HepG2 (cell line): ENCODE data around the gene HTR1A. TPM values are rescaled to one million over a fixed set of nuclear protein-coding genes. Genes with fewer than 3 reads are reported as not detected.

Experiments used
- CTCF ChIP-seq: sonication (generic); formaldehyde crosslinking; IDR thresholded peaks from 2 replicates; pipeline ENCODE4 v1.5.0; 2020; ENCODE audit warnings: mild to moderate bottlenecking, missing genetic modification reagents, moderate library complexity
- E2F5 ChIP-seq: sonication (generic); formaldehyde crosslinking; conservative IDR thresholded peaks from 2 replicates; pipeline ENCODE4 v1.4.0; 2020; ENCODE audit warnings: missing genetic modification reagents
- REST ChIP-seq, 2 experiments: IDR thresholded peaks; 2 replicates each; pipeline ENCODE4 v1.6.1; 2011 to 2012; ENCODE audit warnings: low read length in 2 of 2, borderline replicate concordance in 1 of 2, low read depth in 1 of 2, mild to moderate bottlenecking in 1 of 2, moderate library complexity in 1 of 2
- TEF ChIP-seq: sonication (generic); formaldehyde crosslinking; IDR thresholded peaks from 2 replicates; pipeline ENCODE4 v1.5.0; 2020; ENCODE audit warnings: missing genetic modification reagents
- ZBTB10 ChIP-seq: sonication (generic); formaldehyde crosslinking; IDR thresholded peaks from 2 replicates; pipeline ENCODE4 v1.4.0; 2020; ENCODE audit warnings: missing genetic modification reagents, borderline replicate concordance
- ZHX2 ChIP-seq, 2 experiments: sonication (generic) in 1 of 2; formaldehyde crosslinking in 1 of 2; IDR thresholded peaks; 2 replicates each; pipeline versions ENCODE4 v1.6.1 to v1.9.0; 2014 to 2022; ENCODE audit warnings: antibody characterized with exemption in 1 of 2, borderline replicate concordance in 1 of 2, inconsistent platforms in 1 of 2, low read depth in 1 of 2, missing genetic modification reagents in 1 of 2
- ZKSCAN1 ChIP-seq: fragments of 150-350 bp; IDR thresholded peaks from 2 replicates; pipeline ENCODE4 v1.6.1; 2014; ENCODE audit warnings: low read length
- ZNF547 ChIP-seq: sonication (generic); formaldehyde crosslinking; IDR thresholded peaks from 2 replicates; pipeline ENCODE4 v1.5.1; 2020; ENCODE audit warnings: mild to moderate bottlenecking, missing genetic modification reagents
- ZNF549 ChIP-seq: sonication (generic); formaldehyde crosslinking; IDR thresholded peaks from 2 replicates; pipeline ENCODE4 v1.5.0; 2020; ENCODE audit warnings: missing genetic modification reagents
- polyA plus RNA-seq, 8 experiments: library from polyadenylated mRNA; depleted of rRNA in 3 of 8; stranded (reverse) in 7 of 8; unstranded in 1 of 8; fragments of >200 nt; fragmentation: Illumina TruSeq in 4 of 8; extraction: Trizol in 4 of 8; gene quantifications; 2 replicates each; pipeline versions ENCODE4 v1.2.1 to v1.2.3, GENCODE V29; 2011 to 2016; ENCODE audit warnings: low read depth in 4 of 8, missing spikeins in 1 of 8, mixed read lengths in 1 of 8; ENCODE audit not compliant: insufficient read depth in 1 of 8
- total RNA-seq, 5 experiments: library from RNA; depleted of rRNA; stranded (reverse); fragments of >200 nt; fragmentation: Illumina TruSeq; extraction: Trizol; gene quantifications; 2 replicates each; pipeline ENCODE4 v1.2.3, GENCODE V29; 2016; ENCODE audit warnings: low read depth in 1 of 5

HTR1A gene
- total and polyA plus RNA-seq, 2 of the 13 experiments (the other 11 are each of a cell fraction or from before 2014, with no cell fraction given): not detected

- TF ChIP-seq ZBTB10 (CRISPR knock-in tag) (0 out of 2 replicates have a peak, but pooled peaks have one; percentile 39), ZHX2 (IDR thresholded peaks at IDR 0.05; ENCODE audit: low read depth) (no peak), ZHX2 (CRISPR knock-in tag; IDR thresholded peaks at IDR 0.05; ENCODE audit: borderline replicate concordance) (peak; percentile 67; the same call in 1 of the 2 replicates), CTCF (CRISPR knock-in tag) (peak; percentile 67), E2F5 (CRISPR knock-in tag) (no peak), ZNF547 (CRISPR knock-in tag) (no peak), REST (IDR thresholded peaks at IDR 0.05; ENCODE audit: borderline replicate concordance in 1 of 2, low read depth in 1 of 2, low read length in 2 of 2) (peak; percentile 74 to 99), TEF (peak; percentile 57; the same call in 1 of the 2 replicates), ZNF549 (CRISPR knock-in tag) (no peak), ZKSCAN1 (no peak)
Observed at GRCh38 chr5:63963080-63963735, 963 bp upstream of the HTR1A start (continued).
